Measurements from ENCODE around the gene PDS5A.
"Not testable (repeated sequence)": the region's sequence is repeated elsewhere in the genome, so short reads cannot be mapped to it uniquely, and the experiment has no call there.

PDS5A gene

GRCh38 chr4:39786838-39787237 lies 190.9 kb downstream of the PDS5A start:
- DNase-seq (ENCODE audit: extremely low spot score, insufficient read length, low read depth) (no peak), FAIRE-seq (no peak)

GRCh38 chr4:39785083-39785482 lies 192.6 kb downstream of the PDS5A start:
- no peak for FAIRE-seq
- no peak for DNase-seq (ENCODE audit: extremely low spot score, insufficient read length, low read depth)

- DNase-seq (ENCODE audit: extremely low spot score, insufficient read length, low read depth), result not testable (repeated sequence)
These were observed 195.7 kb downstream of the PDS5A start for GRCh38 chr4:39781988-39782387.

More at GRCh38 chr4:39781988-39782387, 195.7 kb downstream of the PDS5A start:
- FAIRE-seq, result not testable (repeated sequence)
